GM21447 (cell line): Measurements from ENCODE around the gene TAS2R3.
A peak's percentile ranks its signal among the peaks of the same experiment; 100 is the strongest.
"Not testable (repeated sequence)": the region's sequence is repeated elsewhere in the genome, so short reads cannot be mapped to it uniquely, and the experiment has no call there.

Experiments used
- ATAC-seq: cut with Tn5 transposase; IDR thresholded peaks from one replicate; pipeline ENCODE4 v1.9.1; 2021; ENCODE audit not compliant: unreplicated experiment

The TAS2R3 gene, protein sequence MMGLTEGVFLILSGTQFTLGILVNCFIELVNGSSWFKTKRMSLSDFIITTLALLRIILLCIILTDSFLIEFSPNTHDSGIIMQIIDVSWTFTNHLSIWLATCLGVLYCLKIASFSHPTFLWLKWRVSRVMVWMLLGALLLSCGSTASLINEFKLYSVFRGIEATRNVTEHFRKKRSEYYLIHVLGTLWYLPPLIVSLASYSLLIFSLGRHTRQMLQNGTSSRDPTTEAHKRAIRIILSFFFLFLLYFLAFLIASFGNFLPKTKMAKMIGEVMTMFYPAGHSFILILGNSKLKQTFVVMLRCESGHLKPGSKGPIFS

DNA sequence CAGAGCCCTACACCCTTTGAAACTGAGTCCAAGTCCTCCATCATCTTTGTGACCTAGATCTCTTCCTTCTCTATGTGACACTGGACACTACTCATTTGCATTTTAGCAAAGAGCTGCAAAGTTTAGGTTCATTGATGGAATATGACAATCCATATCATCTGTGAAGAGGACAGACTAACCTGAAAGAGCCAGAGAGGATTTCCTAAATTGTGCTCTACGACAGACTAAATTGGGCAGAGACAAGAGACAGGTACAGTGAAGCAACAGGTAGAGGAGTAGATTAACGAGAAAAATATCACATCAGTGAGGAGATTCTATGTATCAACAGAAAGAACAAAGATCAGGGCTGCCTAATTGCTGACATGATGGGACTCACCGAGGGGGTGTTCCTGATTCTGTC lies at the start of gene TAS2R3:
TSS of gene TAS2R3 (plus strand) at position 301 of the 400 bp plus-strand sequence. CDS start at position 363, 62 bp downstream.
- no peak for ATAC-seq

DNA sequence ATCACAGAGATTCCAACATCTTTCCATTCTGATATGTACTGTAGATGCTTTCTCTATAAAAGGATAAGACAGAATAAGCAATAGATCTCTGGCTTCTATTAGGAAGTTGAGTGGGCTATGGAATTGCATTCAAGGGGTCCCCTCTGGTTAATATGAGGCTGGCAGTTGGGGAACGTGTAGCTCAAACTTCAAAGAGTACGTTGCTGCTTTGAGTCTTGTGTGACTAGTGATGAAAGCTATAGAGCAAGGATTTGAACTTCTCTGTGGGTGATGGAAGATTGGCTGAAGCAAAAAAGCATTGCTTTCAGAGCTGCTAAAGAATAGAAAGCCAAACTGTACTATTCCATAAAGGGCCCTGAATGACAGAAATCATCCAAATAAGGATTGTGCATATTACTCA lies 49.3 kb upstream of the TAS2R3 start:
- no peak for ATAC-seq

DNA sequence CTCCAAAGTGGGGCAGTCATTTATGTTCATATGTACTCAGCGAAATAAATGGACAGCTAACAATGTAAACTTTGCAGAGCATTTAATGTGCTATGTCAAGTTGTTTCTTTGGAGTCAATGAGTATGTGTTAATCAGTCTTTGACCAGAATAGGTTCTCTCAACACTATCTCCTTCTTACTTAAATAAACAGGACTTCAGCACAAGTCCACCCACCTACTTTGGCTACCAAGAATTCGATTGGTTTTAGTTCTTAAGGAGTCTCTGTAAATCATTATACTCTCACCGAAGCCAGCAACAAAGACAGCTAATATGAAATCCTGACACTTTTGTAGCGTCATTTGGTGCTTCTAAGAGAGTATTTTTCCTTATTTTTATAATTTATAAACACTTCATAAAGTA lies 48.9 kb upstream of the TAS2R3 start:
- no peak for ATAC-seq

DNA sequence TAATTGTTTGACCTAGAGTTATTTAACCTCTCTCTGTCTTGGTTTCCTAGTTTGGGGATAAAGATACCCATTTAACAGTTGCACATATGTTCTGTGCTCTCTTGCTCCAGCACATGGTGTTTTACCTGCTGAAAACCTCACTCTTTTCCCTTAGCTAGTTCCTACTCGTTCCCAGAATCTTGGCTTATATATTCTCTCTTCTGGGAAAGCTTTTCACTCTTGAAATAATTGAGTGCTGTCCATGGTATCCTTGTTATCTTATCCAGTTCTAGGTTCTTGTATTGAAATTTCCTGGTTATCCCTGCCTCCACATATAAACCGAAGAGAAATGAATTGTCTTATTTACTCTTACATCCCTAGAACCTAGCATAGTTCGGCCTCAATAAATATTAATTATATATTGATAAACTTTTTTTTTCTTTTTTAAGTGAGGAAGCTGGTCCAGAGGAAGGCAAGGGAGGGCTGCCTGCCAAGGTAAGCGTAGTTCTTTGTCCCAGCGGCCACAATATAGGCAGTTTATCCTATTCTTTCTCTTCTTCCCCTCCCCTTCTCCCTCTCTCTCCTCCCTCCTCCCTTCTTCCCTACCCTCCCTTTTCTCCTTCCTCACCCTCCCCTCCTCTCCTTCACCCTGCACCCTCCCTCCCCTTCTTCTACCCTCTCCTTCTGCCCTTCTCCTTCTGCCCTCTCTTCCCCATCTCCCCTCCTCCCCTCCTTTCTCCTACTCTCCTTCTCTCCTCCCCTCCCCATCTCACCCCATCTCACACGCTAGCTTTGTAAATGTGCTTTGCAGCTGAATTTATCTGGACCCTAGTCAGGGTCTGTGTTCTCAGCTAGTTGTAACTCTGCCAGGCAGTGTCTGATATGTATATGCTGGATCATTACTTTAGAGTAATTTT lies 47.9 kb upstream of the TAS2R3 start:
- no peak for ATAC-seq

DNA sequence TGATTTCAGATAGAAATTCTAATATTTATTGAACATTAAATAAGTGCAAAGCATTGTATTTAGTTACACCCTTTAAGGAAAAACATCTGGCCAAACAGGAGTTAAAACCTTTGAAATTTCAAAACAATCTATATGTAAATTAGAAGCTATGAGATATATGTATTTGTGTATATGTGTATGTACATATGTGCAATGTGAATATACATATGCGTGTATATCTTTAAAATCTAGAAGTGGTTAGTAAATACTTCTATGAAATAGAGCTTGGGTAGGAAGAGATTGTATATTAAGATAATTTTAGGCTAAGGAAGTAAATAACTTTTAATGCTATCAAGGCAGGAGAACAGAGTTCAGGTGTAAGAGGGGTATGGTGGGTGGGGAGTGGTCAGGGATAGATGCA lies 46.4 kb upstream of the TAS2R3 start:
- ATAC-seq = no peak

DNA sequence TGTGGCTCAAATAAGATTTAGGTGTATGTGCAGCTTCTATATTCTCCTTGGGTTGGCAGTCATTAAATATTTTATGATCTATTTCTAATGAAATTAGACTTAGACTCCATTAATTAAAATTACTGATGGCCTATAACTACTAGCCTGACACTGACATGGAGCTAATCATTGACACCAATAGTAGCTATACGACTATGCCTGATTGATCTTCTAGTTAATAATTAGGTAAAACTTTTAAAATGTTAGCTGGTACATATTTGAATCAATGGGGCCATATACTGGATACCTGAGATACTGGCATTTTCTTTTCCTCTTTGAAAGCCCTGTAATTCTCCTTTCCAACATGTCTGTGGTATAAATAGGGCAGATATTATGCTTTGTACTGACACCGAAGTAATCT lies 41.4 kb upstream of the TAS2R3 start:
- ATAC-seq = no peak

DNA sequence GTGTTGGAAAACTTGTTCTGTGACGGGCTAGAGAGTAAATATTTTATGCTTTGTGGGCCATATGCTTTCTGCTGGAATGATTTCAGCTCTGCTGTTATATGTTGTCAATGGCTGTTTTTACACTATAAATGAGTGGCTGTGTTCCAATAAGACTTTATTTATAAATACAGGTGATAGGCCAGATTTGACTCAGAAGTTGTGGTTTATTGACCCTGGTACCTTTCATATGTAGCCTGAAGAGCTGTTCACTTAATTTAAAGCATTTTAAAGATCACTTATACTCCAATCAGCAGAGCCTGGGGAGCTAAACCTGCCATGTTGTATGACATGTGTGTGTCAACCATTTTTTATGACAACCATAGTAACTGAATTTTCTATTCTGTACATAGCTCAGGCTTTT lies 34.9 kb upstream of the TAS2R3 start:
- no peak for ATAC-seq

DNA sequence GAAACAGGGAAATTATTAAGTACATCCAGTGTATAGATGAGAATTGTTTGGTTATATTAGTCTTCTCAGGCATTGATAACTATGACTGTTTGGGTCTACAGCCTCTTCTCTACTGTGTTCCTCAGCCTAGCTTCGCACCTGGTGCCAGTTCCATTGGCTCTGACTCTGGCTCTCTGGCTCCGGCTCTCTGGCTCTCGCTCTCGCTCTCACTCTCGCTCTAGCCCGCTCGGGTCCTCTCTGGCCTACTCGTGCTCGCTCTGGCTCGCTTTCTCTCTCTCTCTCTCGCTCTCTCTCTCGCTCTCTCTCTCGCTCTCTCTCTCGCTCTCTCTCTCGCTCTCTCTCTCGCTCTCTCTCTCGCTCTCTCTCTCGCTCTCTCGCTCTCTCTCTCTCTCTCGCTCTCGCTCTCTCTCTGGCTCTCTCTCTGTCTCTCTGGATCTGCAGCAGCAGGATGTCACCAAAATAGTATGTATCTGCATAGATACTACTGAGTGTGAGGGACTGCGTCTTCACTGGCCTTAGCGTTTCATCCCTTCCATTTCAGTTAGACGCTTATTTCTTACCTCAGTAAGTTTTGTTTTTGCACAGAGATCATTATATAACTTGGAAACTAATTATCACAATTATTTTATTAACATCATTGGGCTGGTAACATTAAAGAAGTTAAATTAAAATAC lies 32.3 kb upstream of the TAS2R3 start:
- ATAC-seq = no peak

DNA sequence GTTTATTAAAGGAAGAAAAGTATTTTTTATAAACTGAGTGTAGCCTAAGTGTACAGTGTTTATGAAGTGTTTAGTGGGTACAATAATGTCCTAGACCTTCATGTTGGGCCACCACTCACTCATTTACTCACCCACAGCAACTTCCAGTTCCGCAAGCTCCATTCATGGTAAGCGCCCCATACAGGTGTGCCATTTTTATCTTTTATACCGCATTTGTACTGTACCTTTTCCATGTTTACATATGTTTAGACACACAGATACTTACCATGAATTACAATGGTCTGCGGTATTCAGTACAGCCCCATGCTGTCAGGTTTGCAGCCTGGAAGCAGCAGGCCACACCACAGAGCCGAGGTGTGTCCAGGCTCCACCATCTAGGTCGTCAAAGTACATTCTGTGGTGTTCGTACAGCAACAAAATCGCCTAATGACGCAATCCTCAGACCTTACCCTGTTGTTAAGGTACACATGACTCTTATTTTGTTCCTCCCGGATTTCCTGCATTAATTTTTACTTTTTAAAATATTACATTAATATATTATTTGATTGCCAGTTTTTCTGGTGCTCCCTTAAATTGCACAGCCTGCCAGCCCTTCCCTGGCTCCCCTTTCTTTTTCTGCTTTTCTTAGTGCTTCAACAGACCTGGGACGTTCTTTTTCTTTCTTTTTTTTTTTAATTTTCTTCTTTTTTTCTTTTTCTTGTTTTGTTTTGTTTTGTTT lies 26.6 kb upstream of the TAS2R3 start:
- ATAC-seq = no peak

DNA sequence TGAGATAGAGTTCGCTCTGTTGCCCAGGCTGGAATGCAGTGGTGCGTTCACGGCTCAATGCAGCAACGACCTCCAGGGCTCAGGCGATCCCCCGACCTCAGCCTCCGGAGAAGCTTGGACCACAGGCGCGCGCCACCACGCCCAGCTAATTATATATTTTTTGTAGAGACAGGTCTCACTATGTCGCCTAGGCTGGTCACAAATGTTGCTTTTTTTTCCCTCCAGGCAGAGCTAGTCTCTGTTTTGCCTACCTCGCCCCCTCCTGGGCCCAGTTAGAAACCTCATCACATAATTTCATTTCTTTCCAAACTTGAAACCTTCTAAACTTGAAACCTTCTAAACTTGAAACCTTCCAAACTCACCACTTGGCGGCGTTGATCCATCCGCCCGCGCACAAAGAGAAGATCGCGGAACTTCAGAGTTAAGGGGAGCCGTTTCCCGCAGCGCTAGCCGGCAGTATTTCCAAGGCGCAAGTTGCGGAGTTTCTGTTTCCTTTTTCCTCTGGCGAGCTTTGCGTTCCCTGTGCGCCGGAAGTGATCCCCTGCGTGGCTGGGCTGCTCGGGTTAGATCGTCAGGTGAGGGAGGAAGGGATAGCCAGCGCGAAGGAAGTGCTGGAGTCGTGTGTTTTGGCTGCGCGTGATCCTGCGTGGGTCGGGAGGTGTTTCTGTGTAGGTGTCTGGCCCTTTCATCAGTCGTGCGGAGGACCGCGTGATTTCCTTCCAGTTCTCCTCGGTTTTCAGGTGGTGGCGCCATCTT lies 25.9 kb upstream of the TAS2R3 start, which contains the start of gene SSBP1:
TSS of gene SSBP1 (plus strand) at position 523 of the 756 bp plus-strand sequence. CDS start 809 bp downstream, outside the sequence.
- peak; percentile 92 for ATAC-seq

DNA sequence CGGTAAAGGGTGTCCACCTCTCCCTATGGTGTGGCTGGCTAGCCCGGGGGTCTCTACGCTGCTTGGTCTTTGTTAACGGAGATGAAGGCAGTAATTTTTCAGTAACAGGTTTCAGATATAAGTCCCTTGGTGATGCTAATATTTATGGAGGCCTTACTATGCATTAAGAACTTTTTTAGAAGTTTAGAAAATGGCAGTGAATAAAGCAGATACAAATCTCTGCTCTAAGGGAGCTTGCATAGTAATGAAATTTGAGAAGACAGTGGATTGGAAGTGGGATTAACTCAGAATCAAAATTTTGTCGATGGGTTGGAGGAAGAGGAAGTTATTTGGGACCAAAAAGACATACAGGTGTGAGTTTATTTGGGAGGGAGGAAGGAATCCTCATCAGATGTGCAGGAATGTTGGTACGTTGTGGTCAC lies 25.3 kb upstream of the TAS2R3 start:
- ATAC-seq = no peak

DNA sequence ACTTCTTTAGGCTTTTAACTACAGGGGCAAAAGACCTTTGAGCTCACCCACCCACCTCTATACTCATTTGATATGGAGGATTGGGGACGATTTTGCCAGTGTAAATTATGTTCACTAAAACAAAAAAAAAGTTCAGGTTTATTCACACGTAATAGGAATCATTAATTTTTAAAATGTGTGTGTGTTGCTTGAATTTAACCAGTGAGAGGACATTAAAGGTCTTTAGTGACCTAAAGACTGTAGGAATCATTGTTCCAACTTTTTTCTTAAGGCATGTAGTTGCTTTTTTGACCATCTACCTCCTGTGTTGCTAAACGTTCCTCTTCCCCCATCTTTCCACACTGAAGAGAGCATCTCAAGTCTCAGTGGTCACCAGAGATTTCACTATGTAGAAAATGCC lies 24.6 kb upstream of the TAS2R3 start:
- no peak for ATAC-seq

DNA sequence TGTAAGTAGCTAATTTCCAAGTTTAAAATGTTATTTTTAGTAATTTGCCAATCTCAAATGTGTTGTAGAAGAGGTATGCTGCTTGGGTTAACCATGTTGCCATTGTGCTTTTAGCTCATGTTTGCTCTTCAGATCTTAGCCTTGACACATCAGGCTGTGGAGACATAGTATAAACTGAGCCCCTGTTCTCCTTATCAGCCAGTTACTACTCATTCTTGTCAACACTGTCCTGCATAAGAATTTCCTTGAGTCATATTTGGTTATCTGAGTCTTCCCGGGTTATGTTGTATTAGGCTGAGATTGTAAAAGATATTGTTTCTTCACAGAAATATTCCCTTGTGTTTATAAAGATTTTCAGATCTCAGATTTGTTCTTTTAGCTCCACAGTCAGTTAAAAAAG lies 21.7 kb upstream of the TAS2R3 start:
- ATAC-seq = no peak

DNA sequence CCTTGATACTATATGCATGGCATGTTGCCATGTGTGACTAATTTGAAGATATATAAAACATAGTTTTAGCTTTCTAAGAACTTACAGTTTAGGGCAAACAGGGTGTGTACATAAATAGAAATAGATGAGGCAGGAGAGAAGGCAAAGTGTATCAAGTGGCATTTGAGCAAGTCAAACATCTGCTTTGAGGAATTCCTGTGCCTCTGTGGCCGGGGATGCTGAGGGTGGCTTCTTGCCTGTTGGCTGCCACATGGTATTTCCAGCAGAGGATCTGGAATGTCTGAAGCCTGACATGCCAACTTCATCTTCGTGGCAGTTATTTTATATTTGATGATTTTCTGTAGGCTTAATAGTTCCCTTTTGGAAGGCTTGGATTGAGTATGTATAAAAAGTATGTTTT lies 19.8 kb upstream of the TAS2R3 start:
- ATAC-seq = no peak

DNA sequence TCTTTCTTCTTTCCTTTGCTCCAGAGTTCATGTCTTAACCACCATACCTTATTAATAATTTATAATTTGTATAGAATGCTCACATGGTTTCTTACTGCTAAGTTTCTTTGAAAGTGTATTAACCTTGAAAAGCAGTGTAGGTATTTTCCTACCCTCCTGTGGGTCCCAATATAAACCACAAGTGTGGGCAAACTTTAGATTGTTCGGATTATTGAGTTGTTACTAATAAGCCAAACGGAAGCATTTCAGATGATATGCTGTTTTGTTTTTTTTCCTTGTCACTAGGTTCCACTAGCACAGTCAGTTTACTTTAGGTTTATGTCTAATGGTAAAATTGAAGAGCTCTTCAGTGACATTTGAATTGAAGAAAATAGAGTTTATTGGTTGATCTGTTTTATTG lies 15.5 kb upstream of the TAS2R3 start:
- no peak for ATAC-seq

DNA sequence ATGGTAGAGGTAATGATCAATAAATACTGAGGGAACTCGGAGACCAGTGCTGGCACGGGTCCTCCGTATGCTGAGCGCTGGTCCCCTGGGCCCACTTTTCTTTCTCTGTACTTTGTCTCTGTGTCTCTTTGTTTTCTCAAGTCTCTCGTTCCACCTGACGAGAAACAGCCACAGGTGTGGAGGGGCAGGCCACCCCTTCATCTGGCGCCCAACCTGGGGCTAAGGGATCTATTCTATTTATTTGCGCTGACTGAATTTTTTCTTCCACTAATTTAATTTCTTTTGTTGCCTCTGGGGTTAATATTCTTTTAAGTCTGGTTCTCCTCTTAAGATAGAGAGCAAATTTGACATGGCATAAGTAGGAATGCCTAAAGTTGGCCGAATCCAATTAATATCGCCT lies 12.0 kb upstream of the TAS2R3 start:
- ATAC-seq = not testable (repeated sequence)

DNA sequence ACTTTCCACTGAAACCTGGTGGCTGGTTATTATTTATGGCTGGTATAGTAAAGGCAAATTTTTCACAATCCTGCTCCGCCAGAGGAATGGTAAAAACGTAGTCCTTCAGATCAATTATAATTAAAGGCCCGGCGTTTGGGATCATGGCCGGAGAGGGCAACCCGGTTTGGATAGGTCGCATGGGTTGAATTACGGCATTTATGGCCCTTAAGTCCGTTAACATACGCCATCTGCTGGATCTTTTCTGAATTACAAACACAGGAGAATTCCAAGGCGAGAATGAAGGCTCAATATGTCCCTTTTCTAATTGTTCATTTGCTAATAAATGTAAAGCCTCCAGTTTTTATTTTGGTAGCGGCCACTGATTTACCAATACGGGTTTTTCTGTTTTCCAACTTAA lies 11.3 kb upstream of the TAS2R3 start:
- ATAC-seq = no peak

DNA sequence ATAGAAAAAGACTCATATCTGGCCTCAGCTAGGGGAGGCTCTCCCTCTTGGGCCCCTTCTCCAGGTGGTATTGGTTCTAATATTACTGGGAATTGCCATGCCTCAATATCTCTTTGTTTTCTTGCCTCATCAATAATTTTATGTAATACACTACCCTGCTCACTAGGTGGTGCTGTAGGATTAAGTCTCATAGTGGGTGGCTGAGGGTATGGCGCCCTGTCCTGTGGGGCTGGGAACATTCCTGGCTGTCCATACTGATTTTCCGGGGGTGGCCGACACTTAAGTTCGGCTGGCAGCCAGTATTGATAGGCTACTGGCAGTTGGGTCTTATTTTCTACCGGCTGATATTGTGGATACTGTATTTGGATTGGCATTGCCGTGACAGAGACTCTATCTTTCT lies 9.0 kb upstream of the TAS2R3 start:
- ATAC-seq = no peak

DNA sequence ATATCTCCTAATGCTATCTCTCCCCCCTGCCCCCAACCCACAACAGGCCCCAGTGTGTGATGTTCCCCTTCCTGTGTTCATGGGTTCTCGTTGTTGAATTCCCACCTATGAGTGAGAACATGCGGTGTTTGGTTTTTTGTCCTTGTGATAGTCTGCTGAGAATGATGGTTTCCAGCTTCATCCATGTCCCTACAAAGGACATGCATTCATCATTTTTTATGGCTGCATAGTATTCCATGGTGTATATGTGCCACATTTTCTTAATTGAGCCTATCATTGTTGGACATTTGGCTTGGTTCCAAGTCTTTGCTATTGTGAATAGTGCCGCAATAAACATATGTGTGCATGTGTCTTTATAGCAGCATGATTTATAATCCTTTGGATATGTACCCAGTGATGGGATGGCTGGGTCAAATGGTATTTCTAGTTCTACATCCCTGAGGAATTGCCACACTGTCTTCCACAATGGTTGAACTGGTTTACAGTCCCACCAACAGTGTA lies 6.2 kb downstream of the TAS2R3 start:
- not testable (repeated sequence) for ATAC-seq

DNA sequence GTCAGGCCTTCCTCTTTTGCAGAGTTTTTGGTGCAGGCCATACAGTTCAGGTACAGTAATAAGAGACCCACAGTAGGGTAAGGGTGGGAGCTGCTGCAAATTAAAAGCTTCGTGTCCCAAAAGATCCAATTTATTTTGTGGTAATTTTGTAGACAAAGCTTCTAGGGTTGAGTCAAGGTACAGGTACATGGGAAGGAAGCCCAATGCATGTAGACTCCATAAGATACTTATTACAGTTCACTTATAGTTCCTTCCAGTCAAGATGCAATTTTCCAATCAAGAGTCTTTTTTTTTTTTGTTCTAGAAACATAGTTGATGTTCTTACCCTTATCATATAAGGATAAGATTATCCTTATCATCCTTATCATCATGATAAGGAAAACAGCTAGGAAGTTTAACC lies 12.5 kb downstream of the TAS2R3 start, which contains the start of gene TAS2R4:
TSS of gene TAS2R4 (plus strand) at position 301 of the 400 bp plus-strand sequence. CDS start 1,815 bp downstream, outside the sequence.
- no peak for ATAC-seq
